HL-60 (cell line): ENCODE data around the gene HPSE.

ENCODE experiments used
- DNase-seq, 2 experiments: peaks; one replicate each; pipeline ENCODE4 v3.0.0-alpha.2; 2010 to 2020; ENCODE audit warnings: low read depth in 1 of 2, low spot score in 1 of 2
- H3K27ac ChIP-seq: fragments of 250-450 bp; sonication (Bioruptor Pico); replicated peaks from 2 replicates; pipeline ENCODE4 v1.5.1; 2020; ENCODE audit warnings: mild to moderate bottlenecking, moderate library complexity
- H3K27me3 ChIP-seq: fragments of 250-450 bp; sonication (Bioruptor Pico); 2 replicates; pipeline ENCODE4 v1.5.1; 2021; ENCODE audit warnings: mild to moderate bottlenecking, moderate library complexity; ENCODE audit not compliant: insufficient read depth, poor library complexity, severe bottlenecking
- H3K4me3 ChIP-seq: replicated peaks from 2 replicates; pipeline ENCODE4 v1.5.1; 2011; ENCODE audit warnings: mild to moderate bottlenecking, control low read depth, low read length; ENCODE audit not compliant: insufficient read depth
- GABPA ChIP-seq: IDR thresholded peaks from 2 replicates; pipeline ENCODE4 v1.6.1; 2012; ENCODE audit warnings: low read depth
- POLR2AphosphoS5 ChIP-seq: IDR thresholded peaks from 2 replicates; pipeline ENCODE4 v1.6.1; 2012; ENCODE audit warnings: low read depth
- SPI1 ChIP-seq: IDR thresholded peaks from 2 replicates; pipeline ENCODE4 v1.6.1; 2012; ENCODE audit warnings: low read depth, mild to moderate bottlenecking, borderline replicate concordance
- TF ChIP-seq, protein P1 (sequence below): IDR thresholded peaks from 2 replicates; pipeline ENCODE4 v1.6.1; 2012; ENCODE audit warnings: low read depth; ENCODE audit not compliant: insufficient replicate concordance
- TF ChIP-seq, protein P2 (sequence below): IDR thresholded peaks from one replicate; pipeline ENCODE4 v1.5.1; 2011; ENCODE audit warnings: low read length, control low read depth, inconsistent platforms; ENCODE audit not compliant: insufficient read depth

The HPSE gene

DNA sequence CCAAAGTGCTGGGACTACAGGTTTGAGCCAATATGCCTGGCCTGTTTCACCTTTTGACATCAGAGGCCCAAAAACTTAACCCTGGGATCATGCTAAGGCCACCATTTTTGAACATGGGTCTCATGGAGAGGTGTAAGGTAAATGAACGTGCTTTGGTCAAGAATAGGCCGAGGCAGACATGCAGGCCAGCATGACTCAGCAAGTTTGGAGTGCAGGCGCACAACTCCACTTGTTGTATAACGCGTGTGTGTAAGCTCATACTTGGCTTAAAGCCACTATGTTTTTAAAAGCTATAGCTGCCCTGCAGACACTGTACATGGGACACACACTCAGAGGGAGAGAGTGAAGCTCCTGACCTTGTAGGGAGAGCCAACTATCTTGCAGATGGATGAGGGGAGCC, 43.8 kb upstream of the HPSE start:
- TF ChIP-seq POLR2AphosphoS5 (no peak), SPI1 (no peak), GABPA (no peak)
- TF ChIP-seq, protein P1, sequence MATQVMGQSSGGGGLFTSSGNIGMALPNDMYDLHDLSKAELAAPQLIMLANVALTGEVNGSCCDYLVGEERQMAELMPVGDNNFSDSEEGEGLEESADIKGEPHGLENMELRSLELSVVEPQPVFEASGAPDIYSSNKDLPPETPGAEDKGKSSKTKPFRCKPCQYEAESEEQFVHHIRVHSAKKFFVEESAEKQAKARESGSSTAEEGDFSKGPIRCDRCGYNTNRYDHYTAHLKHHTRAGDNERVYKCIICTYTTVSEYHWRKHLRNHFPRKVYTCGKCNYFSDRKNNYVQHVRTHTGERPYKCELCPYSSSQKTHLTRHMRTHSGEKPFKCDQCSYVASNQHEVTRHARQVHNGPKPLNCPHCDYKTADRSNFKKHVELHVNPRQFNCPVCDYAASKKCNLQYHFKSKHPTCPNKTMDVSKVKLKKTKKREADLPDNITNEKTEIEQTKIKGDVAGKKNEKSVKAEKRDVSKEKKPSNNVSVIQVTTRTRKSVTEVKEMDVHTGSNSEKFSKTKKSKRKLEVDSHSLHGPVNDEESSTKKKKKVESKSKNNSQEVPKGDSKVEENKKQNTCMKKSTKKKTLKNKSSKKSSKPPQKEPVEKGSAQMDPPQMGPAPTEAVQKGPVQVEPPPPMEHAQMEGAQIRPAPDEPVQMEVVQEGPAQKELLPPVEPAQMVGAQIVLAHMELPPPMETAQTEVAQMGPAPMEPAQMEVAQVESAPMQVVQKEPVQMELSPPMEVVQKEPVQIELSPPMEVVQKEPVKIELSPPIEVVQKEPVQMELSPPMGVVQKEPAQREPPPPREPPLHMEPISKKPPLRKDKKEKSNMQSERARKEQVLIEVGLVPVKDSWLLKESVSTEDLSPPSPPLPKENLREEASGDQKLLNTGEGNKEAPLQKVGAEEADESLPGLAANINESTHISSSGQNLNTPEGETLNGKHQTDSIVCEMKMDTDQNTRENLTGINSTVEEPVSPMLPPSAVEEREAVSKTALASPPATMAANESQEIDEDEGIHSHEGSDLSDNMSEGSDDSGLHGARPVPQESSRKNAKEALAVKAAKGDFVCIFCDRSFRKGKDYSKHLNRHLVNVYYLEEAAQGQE: no peak
- TF ChIP-seq, protein P2, sequence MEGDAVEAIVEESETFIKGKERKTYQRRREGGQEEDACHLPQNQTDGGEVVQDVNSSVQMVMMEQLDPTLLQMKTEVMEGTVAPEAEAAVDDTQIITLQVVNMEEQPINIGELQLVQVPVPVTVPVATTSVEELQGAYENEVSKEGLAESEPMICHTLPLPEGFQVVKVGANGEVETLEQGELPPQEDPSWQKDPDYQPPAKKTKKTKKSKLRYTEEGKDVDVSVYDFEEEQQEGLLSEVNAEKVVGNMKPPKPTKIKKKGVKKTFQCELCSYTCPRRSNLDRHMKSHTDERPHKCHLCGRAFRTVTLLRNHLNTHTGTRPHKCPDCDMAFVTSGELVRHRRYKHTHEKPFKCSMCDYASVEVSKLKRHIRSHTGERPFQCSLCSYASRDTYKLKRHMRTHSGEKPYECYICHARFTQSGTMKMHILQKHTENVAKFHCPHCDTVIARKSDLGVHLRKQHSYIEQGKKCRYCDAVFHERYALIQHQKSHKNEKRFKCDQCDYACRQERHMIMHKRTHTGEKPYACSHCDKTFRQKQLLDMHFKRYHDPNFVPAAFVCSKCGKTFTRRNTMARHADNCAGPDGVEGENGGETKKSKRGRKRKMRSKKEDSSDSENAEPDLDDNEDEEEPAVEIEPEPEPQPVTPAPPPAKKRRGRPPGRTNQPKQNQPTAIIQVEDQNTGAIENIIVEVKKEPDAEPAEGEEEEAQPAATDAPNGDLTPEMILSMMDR: no peak
- H3K27ac ChIP-seq: no peak overlapping the region
- H3K4me3 ChIP-seq: no peak overlapping the region
- peak in 1 of 2 experiments; percentile 22 for DNase-seq
- H3K27me3 ChIP-seq: no peaks in the 10 kb centered on the region

DNA sequence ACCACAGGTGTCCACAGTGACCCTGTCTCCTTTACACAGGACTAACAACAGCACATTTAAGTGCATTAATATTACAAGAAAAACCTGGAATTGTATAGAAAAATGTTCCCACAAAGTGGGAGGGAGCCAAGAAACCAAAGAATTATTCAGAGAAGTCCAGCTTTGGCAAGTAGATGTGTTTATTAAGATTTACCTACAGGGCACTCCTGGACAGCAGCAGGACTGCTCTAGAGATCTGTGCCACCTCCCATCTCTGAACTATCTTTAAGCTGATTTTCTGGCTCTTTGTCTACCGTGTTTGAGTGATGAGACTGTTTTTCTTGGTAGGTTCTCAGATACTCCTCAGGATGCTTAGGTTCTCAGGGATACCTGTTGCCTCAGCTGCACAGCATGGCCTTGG, 38.3 kb upstream of the HPSE start:
- TF ChIP-seq, protein P1: no peak
- TF ChIP-seq POLR2AphosphoS5 (no peak), GABPA (no peak)
- TF ChIP-seq, protein P2: no peak
- Histone ChIP-seq H3K27ac (no peak overlapping the region), H3K4me3 (no peak overlapping the region), H3K27me3 (no peaks in the 10 kb centered on the region)
- no peak for DNase-seq

DNA sequence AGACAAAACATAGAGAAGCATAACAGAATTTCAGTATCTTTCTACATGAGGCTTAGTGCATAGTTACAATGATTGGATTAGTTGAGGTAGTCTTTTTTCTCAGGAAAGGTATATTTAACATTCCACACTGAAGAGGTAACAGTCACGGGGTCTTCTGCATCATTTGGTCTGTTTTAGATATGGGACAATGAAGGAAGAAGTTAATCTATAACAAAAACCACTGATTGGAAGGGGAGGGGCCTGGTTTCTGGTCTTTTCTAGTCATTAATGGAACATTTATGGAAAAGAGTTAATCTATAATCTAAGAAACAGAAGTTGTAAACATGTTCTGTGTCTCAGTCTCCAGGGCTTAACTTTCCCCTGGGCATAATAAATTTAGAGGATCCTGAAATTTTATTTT, 37.3 kb upstream of the HPSE start:
- TF ChIP-seq, protein P2: no peak
- TF ChIP-seq POLR2AphosphoS5: no peak
- TF ChIP-seq, protein P1: no peak
- no peak for TF ChIP-seq SPI1
- no peak for TF ChIP-seq GABPA
- H3K27me3 ChIP-seq: no peaks in the 10 kb centered on the region
- DNase-seq: no peak
- no peak overlapping the region for H3K4me3 ChIP-seq
- H3K27ac ChIP-seq: no peak overlapping the region
